ENCODE measurements around the gene NUS1. TPM values are rescaled to one million over a fixed set of nuclear protein-coding genes. Genes with fewer than 3 reads are reported as not detected.

Gene NUS1
- total and polyA plus RNA-seq, 2 of the 13 experiments (the other 11 are each of a cell fraction or from before 2014, with no cell fraction given), result 18.3 to 18.6 TPM

DNA sequence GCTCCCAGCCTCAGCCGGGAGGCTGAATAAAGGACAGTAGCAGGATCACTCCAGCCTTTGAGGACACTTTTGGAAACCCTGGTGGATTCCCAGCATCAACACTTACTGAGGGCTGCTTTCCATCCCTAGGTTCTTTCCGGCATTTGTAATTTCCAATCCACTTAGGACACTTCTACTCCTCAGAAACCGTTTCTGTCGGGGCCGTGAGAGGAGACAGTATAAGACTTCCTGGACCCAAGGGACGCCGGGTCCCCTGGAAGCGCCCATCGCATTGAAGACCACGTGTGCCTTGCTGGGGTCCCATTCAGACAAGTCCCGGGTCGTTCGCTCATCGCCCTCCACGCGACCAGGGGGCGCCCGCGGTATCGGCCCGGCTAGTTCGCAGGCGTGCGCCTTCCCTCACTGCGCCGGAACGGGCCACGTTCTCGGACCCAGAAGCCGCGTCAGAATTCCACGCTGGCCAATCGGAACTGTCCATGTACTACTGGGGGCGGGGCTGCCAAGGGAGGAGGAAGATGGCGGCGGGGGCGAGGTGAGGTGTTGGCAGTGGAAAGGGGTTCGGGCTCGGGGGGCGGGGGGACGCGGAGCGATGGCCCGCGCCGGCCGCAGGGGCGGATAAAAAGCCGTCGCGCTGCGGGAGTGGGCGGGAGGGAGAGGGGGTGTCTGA, at the start of gene NUS1 (continued):
- peak; percentile 35; the same call in 1 of the 2 replicates for TF ChIP-seq MAZ (IDR thresholded peaks at IDR 0.05; ENCODE audit: borderline replicate concordance, low read depth, low read length)
- TF ChIP-seq MAZ (CRISPR knock-in tag; IDR thresholded peaks at IDR 0.05; ENCODE audit: low read depth), result peak; percentile 83
- TF ChIP-seq RBM39 (IDR thresholded peaks at IDR 0.05; ENCODE audit: low read depth, low read length, poor library complexity, severe bottlenecking), result no peak
- peak; percentile 72; the same call in 1 of the 2 replicates for TF ChIP-seq KLF11 (CRISPR knock-in tag; IDR thresholded peaks at IDR 0.05)
- peak; percentile 29 to 46; a peak in 1 of 4 replicates for TF ChIP-seq EP300 (IDR thresholded peaks at IDR 0.05; ENCODE audit: low read depth in 2 of 2, low read length in 2 of 2)
- peak; percentile 38; the same call in 1 of the 2 replicates for TF ChIP-seq EP300 (CRISPR knock-in tag; IDR thresholded peaks at IDR 0.05; ENCODE audit: borderline replicate concordance)
- peak; percentile 86; the same call in 1 of the 2 replicates for TF ChIP-seq FOXK1 (CRISPR knock-in tag; IDR thresholded peaks at IDR 0.05; ENCODE audit: borderline replicate concordance, low read depth)
- TF ChIP-seq, protein P1, sequence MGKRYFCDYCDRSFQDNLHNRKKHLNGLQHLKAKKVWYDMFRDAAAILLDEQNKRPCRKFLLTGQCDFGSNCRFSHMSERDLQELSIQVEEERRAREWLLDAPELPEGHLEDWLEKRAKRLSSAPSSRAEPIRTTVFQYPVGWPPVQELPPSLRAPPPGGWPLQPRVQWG (CRISPR knock-in tag; IDR thresholded peaks at IDR 0.05; ENCODE audit: borderline replicate concordance, low read depth), result no peak
- TF ChIP-seq MAFF (IDR thresholded peaks at IDR 0.05; ENCODE audit: low read depth, low read length), result no peak
- no peak for TF ChIP-seq ATM (IDR thresholded peaks at IDR 0.05; ENCODE audit: borderline replicate concordance)
- 0 out of 2 replicates have a peak, but pooled peaks have one; percentile 52 for TF ChIP-seq MIER2 (CRISPR knock-in tag; IDR thresholded peaks at IDR 0.05)
- no peak for TF ChIP-seq KLF9 (CRISPR knock-in tag; IDR thresholded peaks at IDR 0.05; ENCODE audit: low read depth)
- TF ChIP-seq JUND (CRISPR knock-in tag; IDR thresholded peaks at IDR 0.05), result no peak
- TF ChIP-seq, protein P2, sequence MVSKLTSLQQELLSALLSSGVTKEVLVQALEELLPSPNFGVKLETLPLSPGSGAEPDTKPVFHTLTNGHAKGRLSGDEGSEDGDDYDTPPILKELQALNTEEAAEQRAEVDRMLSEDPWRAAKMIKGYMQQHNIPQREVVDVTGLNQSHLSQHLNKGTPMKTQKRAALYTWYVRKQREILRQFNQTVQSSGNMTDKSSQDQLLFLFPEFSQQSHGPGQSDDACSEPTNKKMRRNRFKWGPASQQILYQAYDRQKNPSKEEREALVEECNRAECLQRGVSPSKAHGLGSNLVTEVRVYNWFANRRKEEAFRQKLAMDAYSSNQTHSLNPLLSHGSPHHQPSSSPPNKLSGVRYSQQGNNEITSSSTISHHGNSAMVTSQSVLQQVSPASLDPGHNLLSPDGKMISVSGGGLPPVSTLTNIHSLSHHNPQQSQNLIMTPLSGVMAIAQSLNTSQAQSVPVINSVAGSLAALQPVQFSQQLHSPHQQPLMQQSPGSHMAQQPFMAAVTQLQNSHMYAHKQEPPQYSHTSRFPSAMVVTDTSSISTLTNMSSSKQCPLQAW (CRISPR knock-in tag; IDR thresholded peaks at IDR 0.05), result peak; percentile 95
- TF ChIP-seq MIER3 (CRISPR knock-in tag; IDR thresholded peaks at IDR 0.05; ENCODE audit: borderline replicate concordance), result peak; percentile 82; the same call in 1 of the 2 replicates
- TF ChIP-seq ZNF564 (CRISPR knock-in tag; IDR thresholded peaks at IDR 0.05), result peak; percentile 22; the same call in 1 of the 2 replicates
- no peak for TF ChIP-seq TCF7L2 (IDR thresholded peaks at IDR 0.05; ENCODE audit: low read depth, low read length)
- TF ChIP-seq CHCHD3 (CRISPR knock-in tag; IDR thresholded peaks at IDR 0.05), result no peak
- TF ChIP-seq BCL6 (CRISPR knock-in tag; IDR thresholded peaks at IDR 0.05), result peak; percentile 69
- TF ChIP-seq ZNF501 (CRISPR knock-in tag; IDR thresholded peaks at IDR 0.05), result peak; percentile 92
- peak; percentile 41; the same call in 1 of the 2 replicates for TF ChIP-seq PITX1 (CRISPR knock-in tag; IDR thresholded peaks at IDR 0.05)
- TF ChIP-seq ZSCAN21 (CRISPR knock-in tag; IDR thresholded peaks at IDR 0.05; ENCODE audit: borderline replicate concordance), result peak; percentile 89; the same call in 1 of the 2 replicates
- no peak for TF ChIP-seq HNRNPH1 (optimal IDR thresholded peaks at IDR 0.05; ENCODE audit: low read depth, low read length)
- peak; percentile 79 for TF ChIP-seq ZNF264 (CRISPR knock-in tag; IDR thresholded peaks at IDR 0.05)
- TF ChIP-seq SIN3B (IDR thresholded peaks at IDR 0.05; ENCODE audit: low read length), result no peak
- TF ChIP-seq CBX2 (IDR thresholded peaks at IDR 0.05; ENCODE audit: low read depth, low read length), result no peak
- no peak for TF ChIP-seq CBX2 (CRISPR knock-in tag; IDR thresholded peaks at IDR 0.05; ENCODE audit: low read depth)
- no peak for TF ChIP-seq ZNF446 (CRISPR knock-in tag; IDR thresholded peaks at IDR 0.05)
- no peak for TF ChIP-seq GZF1 (CRISPR knock-in tag; IDR thresholded peaks at IDR 0.05)
- TF ChIP-seq TCF7 (IDR thresholded peaks at IDR 0.05; ENCODE audit: low read depth), result no peak
- TF ChIP-seq, protein P3, sequence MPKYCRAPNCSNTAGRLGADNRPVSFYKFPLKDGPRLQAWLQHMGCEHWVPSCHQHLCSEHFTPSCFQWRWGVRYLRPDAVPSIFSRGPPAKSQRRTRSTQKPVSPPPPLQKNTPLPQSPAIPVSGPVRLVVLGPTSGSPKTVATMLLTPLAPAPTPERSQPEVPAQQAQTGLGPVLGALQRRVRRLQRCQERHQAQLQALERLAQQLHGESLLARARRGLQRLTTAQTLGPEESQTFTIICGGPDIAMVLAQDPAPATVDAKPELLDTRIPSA (CRISPR knock-in tag; IDR thresholded peaks at IDR 0.05; ENCODE audit: borderline replicate concordance), result no peak

Data from HepG2 (cell line).